ENCODE data around the gene IFNB1. TPM values are rescaled to one million over a fixed set of nuclear protein-coding genes. Genes with fewer than 3 reads are reported as not detected.

Gene IFNB1
- total RNA-seq, 6 donors from 2014 or later, result not detected

GRCh38 chr9:21110708-21111576 lies 33.2 kb upstream of the IFNB1 start:
- Histone ChIP-seq H3K27me3 (no peaks in the 10 kb centered on the region), H3K4me3 (no peak overlapping the region), H3K4me1 (no peaks in the 10 kb centered on the region), H3K27ac (no peak overlapping the region), H3K36me3 (no peaks in the 10 kb centered on the region), H3K9me3 (no peaks in the 10 kb centered on the region)
- 24 to 25% methylated on average over 4 of the region's 4 CpGs for WGBS, 2 donors
- TF ChIP-seq POLR2A (IDR thresholded peaks at IDR 0.05) (no peak), POLR2AphosphoS5 (IDR thresholded peaks at IDR 0.05) (no peak), EP300 (IDR thresholded peaks at IDR 0.05) (no peak)
- TF ChIP-seq, protein P1, sequence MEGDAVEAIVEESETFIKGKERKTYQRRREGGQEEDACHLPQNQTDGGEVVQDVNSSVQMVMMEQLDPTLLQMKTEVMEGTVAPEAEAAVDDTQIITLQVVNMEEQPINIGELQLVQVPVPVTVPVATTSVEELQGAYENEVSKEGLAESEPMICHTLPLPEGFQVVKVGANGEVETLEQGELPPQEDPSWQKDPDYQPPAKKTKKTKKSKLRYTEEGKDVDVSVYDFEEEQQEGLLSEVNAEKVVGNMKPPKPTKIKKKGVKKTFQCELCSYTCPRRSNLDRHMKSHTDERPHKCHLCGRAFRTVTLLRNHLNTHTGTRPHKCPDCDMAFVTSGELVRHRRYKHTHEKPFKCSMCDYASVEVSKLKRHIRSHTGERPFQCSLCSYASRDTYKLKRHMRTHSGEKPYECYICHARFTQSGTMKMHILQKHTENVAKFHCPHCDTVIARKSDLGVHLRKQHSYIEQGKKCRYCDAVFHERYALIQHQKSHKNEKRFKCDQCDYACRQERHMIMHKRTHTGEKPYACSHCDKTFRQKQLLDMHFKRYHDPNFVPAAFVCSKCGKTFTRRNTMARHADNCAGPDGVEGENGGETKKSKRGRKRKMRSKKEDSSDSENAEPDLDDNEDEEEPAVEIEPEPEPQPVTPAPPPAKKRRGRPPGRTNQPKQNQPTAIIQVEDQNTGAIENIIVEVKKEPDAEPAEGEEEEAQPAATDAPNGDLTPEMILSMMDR (IDR thresholded peaks at IDR 0.05), result peak; percentile 56 to 85 (median 72)
- ATAC-seq (ENCODE audit: low FRiP score in 2 of 2) (peak; percentile 77 to 82), DNase-seq (no peak)

DNA sequence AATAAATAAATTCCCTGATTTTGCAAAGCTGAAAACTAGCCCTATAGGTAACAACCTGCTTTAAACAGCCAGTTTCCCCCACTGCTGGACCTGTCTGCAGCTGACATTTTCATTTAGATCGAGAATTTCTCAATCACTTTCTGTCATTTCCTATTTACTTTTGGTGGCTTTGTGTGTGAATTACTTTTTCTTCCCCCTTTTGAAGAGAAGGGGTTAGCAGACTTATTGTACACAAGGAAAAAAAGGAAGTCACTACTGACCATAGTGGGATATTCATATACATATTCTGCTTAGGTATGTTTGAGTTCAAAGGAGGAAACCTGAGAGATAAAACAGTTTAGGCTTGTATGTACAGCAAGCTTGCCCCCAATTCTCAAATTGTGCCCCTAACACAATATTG lies 27.0 kb upstream of the IFNB1 start:
- 22 to 39% methylated on average over 1 of the region's 1 CpG for WGBS, 2 donors
- Histone ChIP-seq H3K36me3 (no peaks in the 10 kb centered on the region), H3K4me3 (no peak overlapping the region), H3K27ac (peak overlapping the region in 1 of 4 donors; percentile 36), H3K27me3 (no peaks in the 10 kb centered on the region), H3K4me1 (no peaks in the 10 kb centered on the region), H3K9me3 (no peaks in the 10 kb centered on the region)
- DNase-seq (no peak), ATAC-seq (ENCODE audit: low FRiP score in 2 of 2) (peak in 1 of 2 donors; percentile 50)
- no peak for TF ChIP-seq POLR2AphosphoS5 (IDR thresholded peaks at IDR 0.05)
- no peak for TF ChIP-seq EP300 (IDR thresholded peaks at IDR 0.05)
- no peak for TF ChIP-seq POLR2A (IDR thresholded peaks at IDR 0.05)
- TF ChIP-seq, protein P1 (IDR thresholded peaks at IDR 0.05), result no peak

DNA sequence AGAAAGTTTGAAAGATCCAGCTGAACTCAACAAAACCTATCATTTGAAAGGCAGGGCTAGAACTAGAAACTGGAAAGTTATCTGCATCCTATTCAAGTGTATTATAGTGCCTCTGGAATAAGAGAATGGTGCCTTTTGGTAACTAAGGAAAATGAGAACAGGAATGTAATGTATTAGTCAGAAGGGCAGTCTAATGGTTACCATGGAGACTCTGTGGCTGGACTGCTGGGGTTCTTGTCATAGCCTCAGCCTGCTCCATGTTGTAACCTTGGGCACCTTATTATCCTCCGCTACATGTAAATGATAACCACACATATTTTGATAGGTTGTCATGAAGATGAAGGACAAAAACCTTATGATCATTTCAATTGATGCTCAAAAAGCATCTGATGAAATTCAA lies 24.6 kb upstream of the IFNB1 start:
- DNase-seq, result no peak
- H3K9me3 ChIP-seq, result no peaks in the 10 kb centered on the region
- TF ChIP-seq, protein P1 (IDR thresholded peaks at IDR 0.05), result no peak
- TF ChIP-seq POLR2A (IDR thresholded peaks at IDR 0.05) (no peak), POLR2AphosphoS5 (IDR thresholded peaks at IDR 0.05) (no peak), EP300 (IDR thresholded peaks at IDR 0.05) (no peak)
- H3K27ac ChIP-seq, result no peak overlapping the region
- no peaks in the 10 kb centered on the region for H3K27me3 ChIP-seq
- no peak for ATAC-seq (ENCODE audit: low FRiP score in 2 of 2)
- H3K4me3 ChIP-seq, result no peak overlapping the region
- no peaks in the 10 kb centered on the region for H3K36me3 ChIP-seq
- H3K4me1 ChIP-seq, result no peaks in the 10 kb centered on the region
- WGBS, 2 donors, result 100% methylated on average over 1 of the region's 1 CpG

GRCh38 chr9:21097817-21098216 lies 20.1 kb upstream of the IFNB1 start:
- TF ChIP-seq, protein P1 (IDR thresholded peaks at IDR 0.05), result no peak
- no peak for TF ChIP-seq POLR2A (IDR thresholded peaks at IDR 0.05)
- TF ChIP-seq POLR2AphosphoS5 (IDR thresholded peaks at IDR 0.05), result no peak
- TF ChIP-seq EP300 (IDR thresholded peaks at IDR 0.05), result no peak
- Histone ChIP-seq H3K27ac (no peak overlapping the region), H3K36me3 (no peaks in the 10 kb centered on the region), H3K9me3 (no peaks in the 10 kb centered on the region), H3K4me1 (peaks cover 6 to 14% (median 10%) of the 10 kb centered on the region in 4 donors), H3K4me3 (no peak overlapping the region), H3K27me3 (no peaks in the 10 kb centered on the region)
- ATAC-seq (ENCODE audit: low FRiP score in 2 of 2) (no peak), DNase-seq (no peak)
- 73 to 76% methylated on average over 2 of the region's 2 CpGs for WGBS, 2 donors
